ENCODE measurements around the gene FBXO38.

FBXO38 gene

GRCh38 chr5:148488757-148489156 lies 105.0 kb downstream of the FBXO38 start:
- Histone ChIP-seq H3K36me3 (ENCODE audit: control insufficient read depth, insufficient read depth, low read length) (no peaks in the 10 kb centered on the region), H3K9me3 (ENCODE audit: control insufficient read depth, low read length) (no peaks in the 10 kb centered on the region), H3K4me3 (ENCODE audit: insufficient read depth, low read depth, low read length) (no peak overlapping the region), H3K27me3 (ENCODE audit: control insufficient read depth, insufficient read depth, low read length, poor library complexity, severe bottlenecking) (no peaks in the 10 kb centered on the region), H3K27ac (ENCODE audit: insufficient read depth, low read depth, low read length, poor library complexity, severe bottlenecking) (no peak overlapping the region), H3K4me1 (ENCODE audit: control insufficient read depth, insufficient read depth, low read length) (no peaks in the 10 kb centered on the region)
- 94 to 95% methylated on average over 1 of the region's 2 CpGs for WGBS, 2 experiments

DNA sequence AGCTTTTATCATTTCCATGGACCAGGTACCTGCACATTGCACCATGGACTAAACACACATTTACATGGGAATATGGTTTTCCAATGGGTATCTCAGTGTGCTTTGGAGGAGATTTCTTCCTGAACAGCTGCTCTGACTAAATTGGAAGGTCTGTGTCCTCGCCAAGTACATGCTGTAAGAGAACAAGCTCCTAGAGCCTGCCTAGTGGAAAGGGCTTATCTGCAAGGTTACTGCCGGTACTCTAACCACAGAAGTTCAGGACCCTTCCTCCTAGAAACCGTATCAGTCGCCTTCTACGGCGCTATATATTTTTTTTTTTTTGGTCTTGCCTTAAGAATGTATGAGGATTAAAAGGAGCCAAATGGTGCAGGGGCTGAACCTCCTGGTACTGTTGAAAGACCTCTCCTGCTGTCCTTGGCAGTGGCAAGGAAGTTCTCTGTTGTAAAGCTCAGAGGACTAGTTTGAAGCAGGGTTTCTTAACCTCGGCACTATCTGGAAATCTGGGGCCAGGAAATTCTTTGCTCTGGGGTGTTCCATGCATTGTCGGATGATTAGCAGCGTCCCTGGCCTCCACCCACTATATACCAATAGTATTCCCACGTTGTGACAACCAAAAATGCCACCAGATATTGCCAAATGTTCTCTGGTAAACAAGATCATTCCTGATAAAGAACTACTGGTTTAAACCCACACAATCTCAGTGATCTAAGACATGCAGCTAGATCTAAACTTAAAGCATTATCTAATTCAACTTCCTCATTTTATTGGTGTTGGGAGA lies 107.4 kb downstream of the FBXO38 start:
- H3K9me3 ChIP-seq (ENCODE audit: control insufficient read depth, low read length): no peaks in the 10 kb centered on the region
- no peaks in the 10 kb centered on the region for H3K36me3 ChIP-seq (ENCODE audit: control insufficient read depth, insufficient read depth, low read length)
- no peaks in the 10 kb centered on the region for H3K4me1 ChIP-seq (ENCODE audit: control insufficient read depth, insufficient read depth, low read length)
- H3K27me3 ChIP-seq (ENCODE audit: control insufficient read depth, insufficient read depth, low read length, poor library complexity, severe bottlenecking): no peaks in the 10 kb centered on the region
- 89 to 92% methylated on average over 10 of the region's 10 CpGs for WGBS, 2 experiments
- no peak overlapping the region for H3K4me3 ChIP-seq (ENCODE audit: insufficient read depth, low read depth, low read length)
- no peak overlapping the region for H3K27ac ChIP-seq (ENCODE audit: insufficient read depth, low read depth, low read length, poor library complexity, severe bottlenecking)

- H3K27me3 ChIP-seq (ENCODE audit: control insufficient read depth, insufficient read depth, low read length, poor library complexity, severe bottlenecking): no peaks in the 10 kb centered on the region
Measured at GRCh38 chr5:148491793-148492184, 108.0 kb downstream of the FBXO38 start.

DNA sequence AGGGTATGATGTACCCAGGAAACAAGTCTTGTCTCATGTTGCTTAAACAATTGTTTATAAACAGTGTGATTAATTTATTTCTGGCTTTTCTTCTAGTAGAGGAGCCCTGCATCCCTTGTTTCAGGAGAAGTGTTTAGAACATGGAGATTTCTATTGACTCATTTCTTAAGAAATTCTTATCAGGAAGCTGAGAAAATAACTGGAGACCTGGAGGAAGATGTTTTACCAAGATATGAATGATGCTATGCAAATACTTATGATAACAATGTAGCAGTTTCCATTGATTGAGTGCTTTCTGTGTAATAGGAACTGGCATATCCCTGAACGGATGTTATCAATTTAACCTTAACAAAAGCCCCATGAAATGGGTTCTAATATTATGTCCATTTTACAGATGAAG lies 108.6 kb downstream of the FBXO38 start:
- Histone ChIP-seq H3K9me3 (ENCODE audit: control insufficient read depth, low read length) (no peaks in the 10 kb centered on the region), H3K36me3 (ENCODE audit: control insufficient read depth, insufficient read depth, low read length) (no peaks in the 10 kb centered on the region), H3K4me3 (ENCODE audit: insufficient read depth, low read depth, low read length) (no peak overlapping the region), H3K27me3 (ENCODE audit: control insufficient read depth, insufficient read depth, low read length, poor library complexity, severe bottlenecking) (no peaks in the 10 kb centered on the region), H3K27ac (ENCODE audit: insufficient read depth, low read depth, low read length, poor library complexity, severe bottlenecking) (no peak overlapping the region), H3K4me1 (ENCODE audit: control insufficient read depth, insufficient read depth, low read length) (no peaks in the 10 kb centered on the region)
- WGBS, 2 experiments: 78 to 100% methylated on average over 1 of the region's 1 CpG

More at GRCh38 chr5:148491793-148492184, 108.0 kb downstream of the FBXO38 start:
- 83 to 88% methylated on average over 6 of the region's 6 CpGs for WGBS, 2 experiments
- H3K9me3 ChIP-seq (ENCODE audit: control insufficient read depth, low read length): no peaks in the 10 kb centered on the region
- no peak overlapping the region for H3K27ac ChIP-seq (ENCODE audit: insufficient read depth, low read depth, low read length, poor library complexity, severe bottlenecking)
- no peak overlapping the region for H3K4me3 ChIP-seq (ENCODE audit: insufficient read depth, low read depth, low read length)
- no peaks in the 10 kb centered on the region for H3K36me3 ChIP-seq (ENCODE audit: control insufficient read depth, insufficient read depth, low read length)
- H3K4me1 ChIP-seq (ENCODE audit: control insufficient read depth, insufficient read depth, low read length): no peaks in the 10 kb centered on the region
